NT2/D1 (cell line): ENCODE measurements around the gene C19orf81.

ENCODE experiments used
- DNase-seq: peaks from one replicate; pipeline ENCODE4 v3.0.0-alpha.2; 2011; ENCODE audit warnings: low read depth, low spot score
- H3K27me3 ChIP-seq: 2 replicates; pipeline ENCODE4 v1.6.0; 2011; ENCODE audit warnings: mild to moderate bottlenecking; ENCODE audit not compliant: insufficient read length, insufficient read depth
- H3K36me3 ChIP-seq: 2 replicates; pipeline ENCODE4 v1.6.1; 2011; ENCODE audit warnings: mild to moderate bottlenecking, low read length, mixed read lengths; ENCODE audit not compliant: insufficient read depth, insufficient read length
- H3K4me1 ChIP-seq: 2 replicates; pipeline ENCODE4 v1.5.1; 2011; ENCODE audit not compliant: insufficient read depth, insufficient read length
- H3K4me3 ChIP-seq: 2 replicates; pipeline ENCODE4 v1.5.1; 2011; ENCODE audit warnings: low read depth; ENCODE audit not compliant: insufficient read length
- H3K9ac ChIP-seq: 2 replicates; pipeline ENCODE4 v1.6.0; 2011; ENCODE audit warnings: low read depth; ENCODE audit not compliant: insufficient read length
- H3K9me3 ChIP-seq: 2 replicates; pipeline ENCODE4 v1.5.1; 2011; ENCODE audit warnings: mild to moderate bottlenecking, low read length; ENCODE audit not compliant: insufficient read depth
- SUZ12 ChIP-seq: IDR thresholded peaks from 2 replicates; pipeline ENCODE4 v1.6.1; 2011; ENCODE audit not compliant: insufficient read length, insufficient read depth; ENCODE audit errors: extremely low read depth
- YY1 ChIP-seq: IDR thresholded peaks from 2 replicates; pipeline ENCODE4 v1.6.1; 2011; ENCODE audit not compliant: insufficient read length, insufficient read depth
- ZNF274 ChIP-seq: IDR thresholded peaks from 2 replicates; pipeline ENCODE4 v1.6.1; 2011; ENCODE audit warnings: mild to moderate bottlenecking, low read depth, low read length

C19orf81 gene

GRCh38 chr19:50702871-50703829, 53.9 kb downstream of the C19orf81 start:
- Histone ChIP-seq H3K27me3 (peaks cover 26% of the 10 kb centered on the region), H3K9ac (no peak overlapping the region), H3K9me3 (no peaks in the 10 kb centered on the region), H3K4me3 (no peak overlapping the region), H3K4me1 (peaks cover 5% of the 10 kb centered on the region), H3K36me3 (no peaks in the 10 kb centered on the region)
- TF ChIP-seq SUZ12 (no peak), YY1 (no peak), ZNF274 (no peak)
- DNase-seq, result no peak

- Histone ChIP-seq H3K27me3 (peaks cover 18% of the 10 kb centered on the region), H3K36me3 (no peaks in the 10 kb centered on the region), H3K4me3 (no peak overlapping the region), H3K9ac (peak overlapping the region; percentile 21), H3K9me3 (no peaks in the 10 kb centered on the region), H3K4me1 (peaks cover 5% of the 10 kb centered on the region)
- TF ChIP-seq YY1 (no peak), SUZ12 (no peak), ZNF274 (no peak)
- no peak for DNase-seq
Measured at GRCh38 chr19:50703915-50704796, 54.9 kb downstream of the C19orf81 start.

GRCh38 chr19:50705422-50706019, 56.3 kb downstream of the C19orf81 start:
- H3K27me3 ChIP-seq, result peaks cover 5% of the 10 kb centered on the region
- H3K9me3 ChIP-seq, result no peaks in the 10 kb centered on the region
- H3K36me3 ChIP-seq, result no peaks in the 10 kb centered on the region
- H3K9ac ChIP-seq, result no peak overlapping the region
- DNase-seq, result no peak
- TF ChIP-seq YY1 (no peak), ZNF274 (no peak), SUZ12 (no peak)
- no peak overlapping the region for H3K4me3 ChIP-seq
- peaks cover 5% of the 10 kb centered on the region for H3K4me1 ChIP-seq

GRCh38 chr19:50706387-50706786, 57.1 kb downstream of the C19orf81 start:
- TF ChIP-seq YY1, result no peak
- no peak for TF ChIP-seq ZNF274
- TF ChIP-seq SUZ12, result no peak
- H3K27me3 ChIP-seq, result no peaks in the 10 kb centered on the region

GRCh38 chr19:50708179-50708879, 59.1 kb downstream of the C19orf81 start:
- Histone ChIP-seq H3K4me3 (no peak overlapping the region), H3K9me3 (no peaks in the 10 kb centered on the region), H3K4me1 (no peaks in the 10 kb centered on the region), H3K27me3 (no peaks in the 10 kb centered on the region), H3K9ac (no peak overlapping the region), H3K36me3 (no peaks in the 10 kb centered on the region)
- DNase-seq, result no peak
- TF ChIP-seq SUZ12 (no peak), YY1 (no peak), ZNF274 (no peak)

More at GRCh38 chr19:50706387-50706786, 57.1 kb downstream of the C19orf81 start:
- DNase-seq, result no peak
- Histone ChIP-seq H3K9me3 (no peaks in the 10 kb centered on the region), H3K9ac (no peak overlapping the region), H3K36me3 (no peaks in the 10 kb centered on the region), H3K4me3 (no peak overlapping the region), H3K4me1 (peaks cover 5% of the 10 kb centered on the region)
